HG03108 (cell line): ENCODE data around the gene HTR2C.
"Not testable (repeated sequence)": the region's sequence is repeated elsewhere in the genome, so short reads cannot be mapped to it uniquely, and the experiment has no call there.

ENCODE experiments used
- ATAC-seq: cut with Tn5 transposase; IDR thresholded peaks from one replicate; pipeline ENCODE4 v1.9.1; 2021; ENCODE audit warnings: moderate library complexity; ENCODE audit not compliant: unreplicated experiment

Gene HTR2C

DNA sequence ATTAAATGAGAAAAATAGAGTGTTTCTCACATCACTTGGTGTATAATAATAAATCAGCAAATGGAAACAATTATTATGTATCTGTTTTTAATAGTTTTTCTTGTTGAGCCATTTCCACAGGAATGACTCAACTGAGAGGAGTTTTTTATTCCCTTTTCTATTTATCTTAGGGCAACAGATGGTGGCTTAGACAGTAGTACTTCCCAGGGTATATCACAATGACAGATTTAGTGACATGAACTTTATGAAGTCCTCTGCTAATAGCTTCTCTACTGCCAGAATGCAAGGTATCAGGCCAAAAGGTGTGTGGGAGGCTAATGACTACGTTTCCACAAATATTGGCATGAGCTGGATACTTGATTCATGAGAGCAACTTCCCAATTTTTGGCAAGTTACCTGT lies 126.7 kb downstream of the HTR2C start:
- no peak for ATAC-seq

DNA sequence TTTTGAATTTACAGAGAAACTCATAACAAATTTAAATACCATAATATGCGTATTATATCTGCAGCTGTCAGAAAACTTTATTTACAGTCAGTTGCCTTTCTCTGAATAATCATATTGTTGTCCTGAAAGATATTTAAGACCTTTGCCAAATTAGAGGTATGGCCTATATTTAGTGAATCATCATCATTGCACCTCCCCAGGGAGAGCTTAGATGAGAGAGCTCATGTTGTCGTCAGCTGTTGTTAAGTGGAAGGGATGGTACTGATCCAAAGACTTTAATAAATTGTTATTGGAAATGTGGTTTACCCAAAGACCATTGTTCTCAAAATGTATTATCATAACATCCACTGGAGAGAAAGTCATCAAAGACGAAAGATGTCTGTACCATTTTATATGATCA lies 128.6 kb downstream of the HTR2C start:
- no peak for ATAC-seq

DNA sequence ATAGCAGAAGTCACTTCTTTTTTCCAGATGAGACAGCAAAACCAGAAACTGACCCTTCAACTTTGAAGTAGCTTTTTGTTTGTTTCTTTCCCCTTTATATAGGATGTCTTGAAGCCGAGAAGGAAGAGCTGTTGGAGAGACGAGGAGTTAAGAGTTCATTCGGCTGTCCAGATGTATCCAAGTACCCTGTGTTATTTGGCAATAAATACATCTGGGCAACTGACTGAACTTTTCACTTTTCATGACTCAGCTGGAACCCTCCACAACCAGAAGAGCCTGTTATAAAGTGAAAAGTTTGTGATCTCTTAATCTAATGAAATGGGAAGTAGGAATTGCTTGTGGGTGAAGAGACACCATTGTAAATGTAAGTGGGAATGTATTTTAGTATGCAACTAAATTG lies 131.2 kb downstream of the HTR2C start:
- no peak for ATAC-seq

DNA sequence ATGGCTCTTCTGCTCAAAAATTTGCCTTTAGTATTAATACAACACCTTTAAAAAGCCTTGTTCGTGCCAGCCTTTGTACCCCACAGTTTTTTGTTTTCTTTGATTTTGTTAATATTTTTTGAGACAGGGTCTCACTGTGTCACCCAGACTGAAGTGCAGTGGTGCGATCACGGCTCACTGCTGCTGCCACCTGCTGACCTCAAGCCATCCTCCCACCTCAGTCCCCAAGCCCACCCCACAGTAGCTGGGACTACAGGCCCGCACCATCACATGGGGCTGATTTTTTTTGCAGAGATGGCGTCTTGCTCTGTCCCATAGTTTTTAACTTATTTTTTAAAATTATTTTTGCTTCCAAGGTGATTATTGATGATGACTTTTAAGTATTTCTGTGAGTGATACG lies 134.0 kb downstream of the HTR2C start:
- ATAC-seq = no peak

DNA sequence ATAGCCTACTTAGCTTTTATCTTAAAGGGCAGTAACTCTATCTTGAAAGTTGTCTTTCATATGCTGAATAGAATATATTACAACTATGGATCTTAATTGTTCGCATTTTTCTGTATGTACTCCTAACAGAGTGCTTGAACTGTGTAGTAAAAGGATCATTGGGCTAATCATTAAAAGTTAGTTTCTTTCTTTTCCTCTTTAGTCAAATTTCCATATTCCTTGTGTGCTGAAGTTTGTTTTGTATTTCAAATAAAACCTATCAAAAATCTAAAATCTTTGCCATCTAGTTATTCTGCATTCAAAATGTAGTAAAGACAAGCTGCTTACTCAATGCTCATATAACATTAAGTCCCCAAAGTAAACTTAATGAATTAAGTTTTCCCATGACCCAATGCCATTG lies 182.7 kb downstream of the HTR2C start:
- ATAC-seq = no peak

DNA sequence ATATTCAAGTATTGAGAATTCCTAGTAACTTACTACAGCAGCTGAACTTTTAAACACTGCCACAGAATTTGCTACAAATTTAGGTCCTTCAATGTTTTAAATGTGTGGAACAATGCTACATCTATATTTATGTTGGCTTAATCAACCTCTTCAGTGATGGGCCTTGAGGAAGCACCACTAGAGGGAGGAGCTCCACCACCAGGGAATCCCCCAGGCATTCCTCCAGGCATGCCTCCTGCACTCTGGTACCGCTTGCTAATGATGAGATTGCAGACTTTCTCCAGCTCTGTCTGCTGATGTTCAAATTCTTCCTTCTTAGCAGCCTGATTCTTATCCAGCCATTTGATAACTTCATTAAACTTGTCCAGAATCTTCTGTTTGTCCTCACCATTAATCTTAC lies 190.8 kb downstream of the HTR2C start:
- no peak for ATAC-seq

DNA sequence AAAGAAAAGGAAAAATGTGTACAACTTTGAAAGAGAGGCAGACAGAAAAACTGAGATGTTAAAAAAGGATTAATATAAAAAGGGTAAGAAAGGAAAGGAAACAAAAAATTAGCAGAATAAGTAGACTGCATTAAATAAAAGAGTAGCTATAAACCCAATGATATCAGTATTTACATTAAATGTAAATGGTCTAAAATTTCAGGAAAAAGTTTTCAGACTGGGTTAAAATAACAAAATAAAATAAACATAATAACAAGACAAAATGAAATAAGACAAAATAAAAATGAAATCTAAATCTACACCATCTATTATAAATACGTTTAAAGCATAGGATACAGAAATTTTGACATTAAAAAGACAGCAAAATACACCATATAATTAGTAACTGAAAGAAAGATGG lies 199.0 kb downstream of the HTR2C start:
- ATAC-seq = no peak

DNA sequence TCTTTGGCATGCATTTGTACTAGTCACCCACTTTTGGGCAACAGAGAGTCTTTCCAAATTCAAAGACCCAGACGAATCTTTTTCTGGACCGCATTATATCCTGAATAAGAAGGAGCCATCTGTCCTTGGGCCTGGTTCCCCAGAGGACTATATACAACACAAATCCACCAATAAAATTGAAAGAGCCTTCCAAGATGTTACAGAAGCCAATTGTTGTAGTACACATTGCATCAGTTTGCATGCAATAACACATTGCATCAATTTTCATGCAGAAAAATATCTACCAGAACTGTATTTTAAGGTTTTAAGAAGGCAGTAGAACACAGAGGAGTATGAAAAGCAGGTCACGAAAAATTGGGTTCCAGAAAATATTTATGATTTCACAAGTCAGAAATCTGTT lies 203.2 kb downstream of the HTR2C start:
- no peak for ATAC-seq

DNA sequence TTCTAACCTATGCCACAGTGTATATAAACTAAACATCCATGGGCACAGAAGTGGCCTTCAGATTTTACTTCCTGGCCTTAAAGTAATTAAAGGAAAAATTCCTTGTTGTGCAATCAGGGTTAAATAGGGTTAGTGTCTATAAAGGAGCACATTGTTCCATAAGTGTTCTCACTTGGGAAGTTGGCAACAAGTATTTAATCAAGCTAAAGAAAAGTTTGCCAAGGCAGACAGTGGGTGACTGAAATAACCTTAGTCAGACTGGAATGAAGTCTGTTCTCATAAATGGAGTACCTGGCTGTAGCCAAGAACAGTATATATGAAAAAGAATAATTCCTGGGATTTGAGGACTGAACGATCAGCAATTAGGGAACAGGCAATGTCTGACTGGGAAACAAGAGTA lies 213.6 kb downstream of the HTR2C start:
- ATAC-seq = no peak

DNA sequence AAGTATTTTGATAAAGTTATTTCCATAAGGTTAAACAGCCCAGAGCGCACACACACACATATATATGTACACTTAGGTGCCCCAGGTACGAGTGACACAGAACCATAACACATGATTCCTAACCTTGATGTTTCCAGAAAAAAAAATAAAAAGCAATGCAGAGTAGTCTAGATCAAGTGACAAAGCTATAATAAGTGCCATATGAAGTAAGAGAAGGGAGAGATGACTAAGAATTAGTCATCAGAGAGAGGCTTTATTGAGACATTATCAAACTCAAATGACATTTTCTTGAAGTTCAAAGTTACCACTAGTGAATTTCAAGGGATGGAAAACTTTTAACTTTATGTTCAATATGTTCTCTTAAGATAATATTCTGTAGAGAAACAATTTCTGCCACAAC lies 215.0 kb downstream of the HTR2C start:
- no peak for ATAC-seq

DNA sequence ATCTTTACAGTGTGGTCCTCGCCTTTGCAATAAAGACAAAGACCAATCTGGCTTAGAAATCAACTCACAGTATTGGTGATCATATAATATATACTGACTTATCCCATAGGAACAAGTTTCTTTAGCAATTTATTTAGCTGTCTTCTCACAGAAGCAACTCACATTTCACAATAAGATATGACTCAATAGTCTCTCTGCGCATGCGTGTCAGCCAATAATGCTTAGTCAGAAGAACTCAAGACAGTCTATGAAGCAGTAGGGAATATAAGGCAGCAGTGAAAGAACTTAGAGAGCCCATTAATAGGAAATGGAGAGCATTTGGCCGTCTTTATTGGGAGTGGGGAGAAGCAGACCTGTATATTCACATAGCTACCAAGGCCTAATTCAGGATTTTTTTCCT lies 216.8 kb downstream of the HTR2C start:
- no peak for ATAC-seq

DNA sequence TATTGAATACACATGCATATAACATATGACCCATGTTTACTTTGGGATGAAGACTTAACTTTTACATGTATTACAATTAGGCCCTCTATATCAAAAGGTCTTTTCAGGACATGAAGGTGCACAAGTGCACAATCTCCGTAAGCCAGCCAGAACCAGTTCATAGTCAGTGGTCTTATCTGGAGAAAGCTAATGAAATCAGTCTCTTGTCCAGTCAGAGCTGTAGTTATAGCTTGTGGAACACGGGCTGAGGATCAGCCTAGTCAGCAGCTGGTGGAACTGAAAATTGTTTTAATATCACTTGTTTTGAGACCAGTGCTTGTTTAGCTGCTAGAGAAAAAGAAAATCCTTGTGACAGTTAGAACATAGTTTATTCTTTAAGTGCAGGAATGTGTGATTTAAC lies 235.6 kb downstream of the HTR2C start:
- no peak for ATAC-seq

DNA sequence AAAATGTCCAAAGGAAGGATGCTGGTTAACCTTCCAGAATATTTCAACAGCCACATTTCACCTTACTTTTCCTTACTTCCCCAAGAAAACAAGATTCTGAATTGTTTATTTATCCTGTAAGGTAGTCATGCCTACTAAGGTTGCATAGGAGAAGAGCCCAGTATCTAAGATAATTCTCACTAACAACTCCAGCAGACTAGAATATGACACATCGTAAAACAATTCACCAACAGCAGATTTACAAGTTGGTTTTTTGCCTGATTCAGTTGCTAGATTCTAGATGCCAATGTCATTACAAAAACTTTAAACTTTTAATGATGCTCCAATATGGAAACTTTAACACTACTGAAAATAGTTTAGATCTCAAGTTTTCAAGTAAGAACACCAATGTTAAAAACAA lies 257.2 kb downstream of the HTR2C start:
- ATAC-seq = no peak

DNA sequence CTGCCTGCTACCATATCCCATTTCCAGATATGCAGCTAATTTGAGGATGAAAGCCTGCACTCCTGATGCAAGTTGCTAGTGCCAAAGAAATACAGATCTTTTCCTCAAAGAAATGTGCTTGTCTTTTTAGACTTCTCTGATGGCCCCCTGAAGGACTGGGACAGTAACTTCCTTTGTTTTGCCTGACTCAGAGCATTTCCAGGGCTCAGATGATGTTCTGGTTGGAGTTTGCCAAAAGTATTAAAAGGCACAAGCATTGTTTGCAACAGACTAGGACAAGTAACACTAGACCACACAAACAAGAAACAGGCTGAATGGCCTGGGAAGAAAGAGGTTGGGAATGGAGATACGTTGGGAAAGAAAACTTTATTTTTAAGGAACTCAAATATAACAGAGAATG lies 258.3 kb downstream of the HTR2C start:
- no peak for ATAC-seq

DNA sequence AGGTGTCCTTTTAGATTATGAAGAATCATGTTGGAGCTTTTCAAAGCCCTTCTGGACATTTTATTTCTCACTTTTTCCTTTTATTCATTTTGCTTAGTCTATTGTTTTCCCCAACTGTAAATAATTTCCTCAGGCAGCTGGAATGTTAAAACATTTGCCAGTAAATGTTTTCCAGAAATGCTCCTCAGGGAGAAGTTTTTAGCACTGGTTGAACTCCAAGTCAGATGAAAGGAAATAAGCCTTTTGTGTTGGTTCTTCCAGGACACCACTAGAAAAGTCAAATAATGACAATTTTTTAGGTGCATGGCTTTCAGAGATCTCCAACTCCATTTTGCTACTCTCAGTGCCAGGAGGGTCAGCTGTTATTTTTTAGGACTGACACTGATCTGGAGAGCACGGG lies 305.6 kb downstream of the HTR2C start:
- ATAC-seq = no peak

DNA sequence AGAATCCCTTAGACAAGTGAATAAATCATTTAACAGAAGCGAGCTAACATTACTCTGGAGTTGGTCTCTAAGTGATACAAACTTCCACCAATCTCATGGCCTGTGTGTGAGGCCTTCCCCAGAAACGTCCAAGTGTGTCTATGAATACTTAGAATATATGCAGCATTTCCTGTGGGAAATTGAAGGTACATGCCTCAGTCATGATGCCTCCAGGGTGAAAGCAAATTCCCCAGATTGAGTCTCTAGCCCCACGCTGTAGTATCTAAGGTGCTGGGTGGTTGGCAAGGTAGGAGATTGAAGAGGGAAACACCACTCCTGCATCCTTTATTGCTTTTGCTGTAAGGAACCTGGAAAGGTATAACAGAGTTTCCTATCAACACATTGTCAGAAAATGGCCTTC lies 319.7 kb downstream of the HTR2C start:
- no peak for ATAC-seq

DNA sequence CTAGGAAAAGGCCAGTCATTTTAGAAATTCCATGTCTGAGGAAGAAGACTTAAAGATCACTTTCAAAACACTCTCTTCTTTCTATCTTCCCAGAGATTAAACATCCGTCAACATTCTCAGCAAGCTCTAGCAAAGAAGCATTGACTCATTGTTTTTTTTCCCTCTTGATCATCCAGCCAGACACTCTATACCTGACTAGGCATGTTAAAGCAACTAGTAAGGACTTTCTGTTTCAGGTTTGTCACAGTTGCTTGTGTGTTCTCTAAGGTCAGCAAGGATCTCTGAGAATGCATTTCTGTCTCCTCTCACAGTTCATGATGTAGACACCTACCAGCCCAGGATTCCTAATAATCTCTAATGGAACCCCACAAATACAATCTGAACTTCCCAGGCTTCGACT lies 321.4 kb downstream of the HTR2C start:
- no peak for ATAC-seq

DNA sequence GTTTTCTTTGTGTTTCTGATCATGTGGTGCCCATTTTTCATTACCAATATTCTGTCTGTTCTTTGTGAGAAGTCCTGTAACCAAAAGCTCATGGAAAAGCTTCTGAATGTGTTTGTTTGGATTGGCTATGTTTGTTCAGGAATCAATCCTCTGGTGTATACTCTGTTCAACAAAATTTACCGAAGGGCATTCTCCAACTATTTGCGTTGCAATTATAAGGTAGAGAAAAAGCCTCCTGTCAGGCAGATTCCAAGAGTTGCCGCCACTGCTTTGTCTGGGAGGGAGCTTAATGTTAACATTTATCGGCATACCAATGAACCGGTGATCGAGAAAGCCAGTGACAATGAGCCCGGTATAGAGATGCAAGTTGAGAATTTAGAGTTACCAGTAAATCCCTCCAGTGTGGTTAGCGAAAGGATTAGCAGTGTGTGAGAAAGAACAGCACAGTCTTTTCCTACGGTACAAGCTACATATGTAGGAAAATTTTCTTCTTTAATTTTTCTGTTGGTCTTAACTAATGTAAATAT lies 323.2 kb downstream of the HTR2C start:
- no peak for ATAC-seq

DNA sequence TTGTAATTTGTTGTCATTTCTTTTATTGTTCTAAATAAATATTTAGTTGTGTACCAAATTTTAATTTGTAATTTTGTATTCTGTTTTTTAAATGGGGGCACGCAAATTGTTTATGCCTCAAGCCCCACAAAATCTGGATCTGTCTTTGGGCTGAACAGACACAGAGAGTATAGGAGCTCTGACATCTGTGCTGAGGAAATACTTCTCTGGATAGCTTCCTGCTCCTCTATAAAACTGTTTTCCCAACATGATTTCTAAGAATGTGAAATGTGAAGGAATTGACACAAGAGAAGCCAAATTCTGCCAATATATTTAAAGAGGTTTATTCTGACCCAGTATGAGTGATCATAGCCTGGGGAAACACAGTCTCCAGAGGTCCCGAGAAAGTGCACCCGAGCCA lies 340.5 kb downstream of the HTR2C start:
- no peak for ATAC-seq

DNA sequence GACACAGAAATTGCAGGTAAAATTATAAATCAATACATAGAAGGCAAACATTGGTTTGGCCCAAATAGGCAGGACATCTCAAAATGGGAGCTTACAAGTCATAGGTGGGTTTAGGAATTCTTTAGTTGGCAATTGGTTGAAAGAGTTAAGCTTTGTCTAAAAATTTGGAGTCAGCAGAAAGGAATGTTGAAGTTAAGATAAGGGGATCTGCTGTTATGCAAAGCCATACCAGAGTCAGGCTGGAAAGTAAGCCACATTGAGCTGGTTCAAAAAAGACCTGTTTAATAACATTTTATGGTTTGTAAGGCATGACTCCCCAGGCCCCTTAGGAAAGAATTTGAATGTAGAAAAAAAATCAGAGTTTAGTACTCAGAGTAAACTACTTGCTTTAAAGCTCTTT lies 341.0 kb downstream of the HTR2C start:
- no peak for ATAC-seq

DNA sequence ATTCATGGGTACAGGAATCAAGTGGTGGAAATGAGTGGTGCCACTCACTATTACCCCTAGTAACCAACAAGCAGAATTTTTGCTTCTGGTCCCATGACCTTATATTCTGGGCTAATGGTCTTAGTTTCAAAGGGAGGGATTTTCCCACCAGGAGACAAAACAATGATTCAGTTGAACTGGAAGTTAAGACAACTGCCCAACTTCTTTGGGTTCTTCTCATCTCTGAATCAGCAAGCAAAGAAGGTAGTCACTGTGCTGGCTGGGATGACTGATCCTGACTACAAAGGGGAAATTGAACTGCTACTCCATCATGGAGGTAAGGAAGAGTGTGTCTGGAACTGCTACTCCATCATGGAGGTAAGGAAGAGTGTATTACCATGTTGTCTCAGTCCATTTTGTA lies 346.3 kb downstream of the HTR2C start:
- no peak for ATAC-seq

DNA sequence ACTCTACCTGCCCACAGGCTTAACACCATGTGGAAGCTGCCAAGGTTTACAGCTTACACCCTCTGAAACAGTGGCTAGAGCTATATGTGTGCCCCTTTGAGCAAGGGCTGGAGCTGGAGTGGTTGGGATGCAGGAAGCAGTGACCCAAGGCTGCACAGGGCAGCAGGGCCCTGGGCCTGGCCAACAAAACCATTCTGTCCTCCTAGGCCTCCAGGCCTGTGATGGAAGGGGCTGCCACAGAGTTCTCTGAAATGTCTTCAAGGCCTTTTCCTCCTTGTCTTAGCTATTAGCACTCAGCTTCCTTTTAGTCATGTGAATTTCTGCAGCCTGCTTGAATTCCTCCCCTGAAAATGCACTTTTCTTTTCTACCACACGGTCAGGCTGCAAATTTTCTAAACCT lies 348.7 kb downstream of the HTR2C start:
- ATAC-seq = no peak

DNA sequence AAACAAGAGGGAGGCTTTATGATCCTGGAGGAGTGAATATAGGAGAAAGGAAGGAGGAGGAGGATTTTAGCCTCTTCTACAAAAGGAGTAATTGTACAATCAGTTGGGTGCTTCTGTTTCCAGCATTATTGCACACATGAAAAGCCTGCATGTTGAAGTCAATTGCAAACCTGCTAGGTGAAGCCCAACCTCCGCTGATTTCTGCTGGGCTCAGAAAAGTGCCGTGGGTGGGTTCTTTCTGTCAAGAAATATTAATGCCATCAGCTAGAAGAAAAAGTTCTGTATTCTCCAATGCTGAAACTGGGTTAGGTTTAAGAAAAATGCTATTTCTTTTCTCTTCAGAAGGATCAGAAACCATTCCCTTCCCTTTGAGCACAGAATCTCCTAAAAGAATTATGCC lies 349.4 kb downstream of the HTR2C start:
- not testable (repeated sequence) for ATAC-seq

DNA sequence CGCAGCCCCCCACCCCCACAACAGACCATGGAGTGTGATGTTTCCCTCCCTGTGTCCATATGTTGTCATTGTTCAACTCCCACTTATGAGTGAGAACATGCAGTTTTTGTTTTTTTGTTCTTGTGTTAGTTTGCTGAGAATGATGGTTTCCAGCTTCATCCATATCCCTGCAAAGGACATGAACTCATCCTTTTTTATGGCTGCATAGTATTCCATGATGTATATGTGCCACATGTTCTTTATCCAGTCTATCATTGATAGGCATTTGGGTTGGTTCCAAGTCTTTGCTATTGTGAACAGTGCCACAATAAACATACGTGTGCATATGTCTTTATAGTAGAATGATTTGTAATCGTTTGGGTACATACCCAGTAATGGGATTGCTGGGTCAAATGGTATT lies 353.2 kb downstream of the HTR2C start:
- not testable (repeated sequence) for ATAC-seq
